COR-L47 (cell line): ENCODE data around the gene GUCA1C.

ENCODE experiments used
- DNase-seq: peaks from one replicate; lab custom pipeline; 2025; lab: John Stamatoyannopoulos, UW

The GUCA1C gene

DNA sequence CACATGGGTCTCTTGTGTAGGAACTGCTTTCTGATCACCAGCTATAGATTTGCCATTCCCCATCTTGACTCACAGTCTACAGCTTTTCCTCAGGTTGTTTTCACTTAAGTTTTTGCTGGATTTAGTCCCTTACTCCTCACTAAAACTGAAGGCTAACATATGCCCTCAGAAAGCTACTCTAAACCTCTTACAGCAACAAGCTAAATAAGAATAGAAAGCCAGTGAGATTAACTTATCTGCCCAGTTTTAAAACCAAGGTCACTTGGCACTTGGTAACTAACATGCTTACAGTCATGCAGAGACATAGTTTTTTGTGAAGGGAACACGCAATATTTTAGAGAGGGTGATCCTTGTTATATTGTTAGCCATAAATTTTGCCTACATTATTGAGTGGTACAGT is at the start of gene GUCA1C:
Gene GUCA1C, minus strand, starts transcription at position 180 of the 400 bp plus-strand sequence. Its CDS starts 117 bp downstream, at position 63.
- no peak for DNase-seq

DNA sequence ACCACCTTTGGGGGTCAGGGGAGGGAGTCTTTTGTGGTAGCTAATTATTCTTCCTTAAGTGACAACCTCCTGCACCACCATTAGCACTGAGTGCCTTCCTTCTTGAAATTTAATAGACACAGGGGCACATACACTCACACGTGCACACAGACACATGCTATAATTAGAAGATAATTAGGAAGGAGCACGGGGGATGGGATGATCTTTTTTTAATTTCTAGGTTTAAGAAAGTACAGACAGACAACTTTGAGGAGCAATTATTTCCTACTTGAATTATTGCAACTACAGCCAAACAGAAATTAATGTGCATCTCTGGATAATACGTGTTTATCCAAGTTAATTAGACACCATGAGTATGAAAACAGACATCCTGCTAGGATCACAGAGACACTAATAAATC is 44.8 kb upstream of the GUCA1C start:
- no peak for DNase-seq

- no peak for DNase-seq
These were observed 32.2 kb upstream of the GUCA1C start for GRCh38 chr3:108985844-108986243.

DNA sequence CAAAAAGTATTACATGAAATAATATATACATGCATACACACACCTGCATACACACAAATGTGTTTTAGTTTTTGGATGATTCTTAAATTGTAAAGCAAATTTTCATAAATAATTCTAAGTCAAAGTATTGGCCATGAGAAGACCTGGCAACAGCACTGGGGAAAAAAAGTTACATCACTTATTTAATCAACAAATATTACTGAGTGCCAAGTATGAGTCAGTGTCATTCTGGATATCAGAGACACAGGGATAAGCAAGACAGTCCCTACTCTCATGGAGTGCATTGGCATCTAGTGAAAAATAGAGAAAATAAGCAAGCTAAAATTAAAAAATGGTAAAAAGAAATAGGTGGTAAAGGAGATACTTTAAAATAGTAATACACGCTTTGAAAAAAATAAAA is 29.4 kb upstream of the GUCA1C start:
- DNase-seq: no peak

DNA sequence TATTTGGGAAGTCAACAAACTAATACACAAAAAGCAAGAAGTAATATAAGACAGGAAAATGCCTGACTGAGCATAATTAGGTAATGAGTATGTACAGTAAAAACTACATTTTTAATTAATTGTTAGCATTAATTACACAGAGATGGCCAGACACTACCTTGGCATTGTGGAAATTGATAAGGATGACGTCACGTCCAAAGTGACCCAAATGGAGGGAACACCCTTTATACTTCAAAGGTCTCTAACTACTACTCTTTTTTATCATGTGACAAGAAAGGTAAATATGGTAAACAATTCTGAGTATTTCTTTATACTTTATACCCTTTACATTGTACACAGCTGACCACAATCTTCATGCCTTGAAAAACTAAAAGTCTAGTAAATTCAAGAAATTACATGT is 22.4 kb upstream of the GUCA1C start:
- DNase-seq: no peak

DNA sequence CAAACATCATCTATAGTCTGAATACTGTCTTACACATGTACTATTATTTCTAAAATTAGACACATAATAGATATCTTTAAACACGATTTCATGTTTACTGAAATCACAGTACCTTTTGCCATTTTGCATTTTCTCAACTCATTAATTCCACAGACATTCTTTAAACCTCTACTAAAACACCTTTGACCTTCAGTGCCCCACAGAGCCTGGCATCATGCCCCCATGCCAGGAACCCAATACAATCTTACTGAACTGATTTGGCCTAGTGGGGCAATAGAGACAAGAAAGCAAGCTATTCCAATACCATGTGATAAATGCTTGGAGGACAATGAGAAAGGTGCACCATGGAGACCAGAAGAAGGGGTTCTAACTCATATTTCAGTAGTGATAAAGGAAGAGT is 19.3 kb upstream of the GUCA1C start:
- no peak for DNase-seq

DNA sequence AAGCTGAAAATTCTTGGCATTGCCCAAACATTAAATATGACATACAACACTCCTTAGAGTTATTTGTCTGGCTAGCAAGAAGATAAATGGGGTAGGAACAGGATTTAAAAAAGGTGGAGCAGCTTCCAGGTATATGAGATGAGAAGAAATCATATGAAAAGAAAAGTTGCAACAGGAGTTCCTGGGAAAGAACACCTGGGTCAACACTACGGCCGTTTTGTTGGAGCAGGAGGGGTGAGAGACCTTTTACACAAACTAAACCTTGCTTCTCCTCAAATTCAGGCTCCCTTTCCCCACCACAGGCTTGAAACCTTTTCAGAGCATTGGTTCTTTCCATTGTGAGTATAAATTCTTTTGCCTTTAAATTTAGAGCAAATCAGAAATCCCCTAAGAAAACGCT is 18.8 kb upstream of the GUCA1C start:
- DNase-seq: no peak

GRCh38 chr3:108970561-108970960 is 16.9 kb upstream of the GUCA1C start:
- DNase-seq: no peak

DNA sequence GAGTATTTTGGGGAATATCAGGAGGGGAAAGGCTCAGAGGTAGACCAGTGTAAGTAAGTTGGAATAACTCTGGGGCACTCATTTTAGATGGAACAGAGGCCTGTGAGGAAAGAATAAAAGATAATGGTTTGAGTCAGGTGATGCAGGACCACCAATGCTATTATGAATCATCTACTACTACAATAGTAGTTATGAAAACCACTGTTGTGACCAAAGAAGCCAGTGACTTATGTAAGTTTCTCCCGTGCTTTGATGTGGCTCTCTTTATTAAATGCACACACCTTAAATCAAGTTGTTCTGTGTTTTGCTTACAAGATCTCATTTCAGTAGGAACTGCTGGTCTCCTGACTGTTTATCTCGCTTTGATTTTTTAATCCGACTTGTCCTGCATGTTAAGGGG is 13.1 kb upstream of the GUCA1C start:
- no peak for DNase-seq

- DNase-seq: no peak
These were observed 5.3 kb upstream of the GUCA1C start for GRCh38 chr3:108959017-108959416.

DNA sequence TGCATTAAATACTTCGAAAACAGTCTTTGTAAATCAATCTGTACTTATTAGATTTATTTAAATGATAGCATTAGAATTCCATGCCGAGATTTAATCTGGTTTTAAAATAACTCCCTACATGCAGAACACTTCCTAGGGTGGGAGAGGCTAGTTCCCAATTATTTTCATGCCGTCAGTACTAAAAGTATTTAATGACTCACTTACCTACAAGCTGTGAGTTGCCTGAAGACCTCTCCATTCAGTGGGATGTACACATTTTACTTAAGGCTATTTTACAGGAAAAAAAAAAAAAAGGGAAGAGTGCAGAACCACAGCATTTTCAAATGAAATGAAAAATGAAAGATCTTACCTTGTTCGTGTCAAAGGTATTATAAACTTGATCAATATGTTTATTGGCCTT is 469 bp downstream of the GUCA1C start:
- DNase-seq: no peak

- DNase-seq: no peak
These were observed 1.7 kb downstream of the GUCA1C start for GRCh38 chr3:108951820-108952501.

DNA sequence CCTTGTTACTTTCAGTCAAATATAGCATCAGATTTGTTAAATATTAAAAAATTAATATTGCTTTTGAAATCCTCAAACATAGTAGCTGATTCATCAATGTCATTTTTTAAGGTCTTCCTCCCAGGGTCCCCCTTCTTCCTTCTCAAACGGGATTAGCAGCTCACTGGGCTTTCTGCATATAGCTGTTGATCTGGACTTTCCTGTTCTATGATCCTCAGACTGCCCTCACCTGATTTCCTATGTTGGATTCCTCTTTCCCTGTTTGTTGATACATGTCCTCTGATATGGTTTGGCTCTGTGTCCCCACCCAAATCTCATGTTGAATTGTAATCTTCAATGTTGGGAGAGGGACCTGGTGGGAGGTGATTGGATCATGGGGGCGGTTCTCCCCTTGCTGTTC is 5.8 kb downstream of the GUCA1C start:
- no peak for DNase-seq

DNA sequence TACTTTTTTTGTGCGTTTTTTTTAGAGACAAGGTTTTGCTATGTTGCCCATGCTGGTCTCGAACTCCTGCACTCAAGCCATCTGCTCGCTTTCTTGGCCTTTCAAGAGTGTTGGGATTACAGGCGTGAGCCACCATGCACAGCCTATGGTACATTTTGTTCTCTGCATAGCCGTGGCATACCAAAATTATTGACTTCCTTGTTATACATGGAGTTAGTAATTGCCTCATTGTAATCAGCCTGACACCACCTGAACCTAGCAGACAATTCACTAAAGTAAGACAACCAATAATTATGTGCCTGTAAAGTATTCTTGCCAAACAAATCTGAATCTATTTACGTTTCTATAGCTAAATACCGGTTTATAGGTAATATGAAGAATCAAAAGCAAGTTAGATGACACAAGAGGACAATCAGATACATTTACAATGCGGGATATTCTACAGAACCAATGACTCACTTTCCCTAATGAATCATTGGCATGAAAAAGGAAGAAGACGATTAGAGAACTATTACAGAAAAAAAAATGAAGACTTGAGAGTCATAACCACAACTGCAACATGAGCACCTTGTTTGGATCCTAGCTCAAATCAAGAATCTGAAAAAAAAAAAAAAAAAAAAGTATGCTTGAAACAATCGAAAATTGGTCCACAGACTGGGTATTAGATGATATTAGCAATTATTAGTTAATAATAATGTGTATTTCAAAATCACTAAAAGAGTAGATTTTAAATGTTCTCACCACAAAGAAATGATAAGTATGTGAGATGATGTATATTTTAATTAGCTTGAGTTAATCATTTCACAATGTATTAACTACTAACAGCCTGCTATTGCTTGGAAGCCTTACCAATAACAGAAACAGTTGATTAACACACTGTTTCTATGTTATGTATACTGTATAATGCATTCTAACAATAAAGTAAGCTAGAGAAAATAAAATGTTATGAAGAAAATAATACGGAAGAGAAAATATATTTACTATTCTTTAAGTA is 7.1 kb downstream of the GUCA1C start:
- peak; percentile 56 for DNase-seq

DNA sequence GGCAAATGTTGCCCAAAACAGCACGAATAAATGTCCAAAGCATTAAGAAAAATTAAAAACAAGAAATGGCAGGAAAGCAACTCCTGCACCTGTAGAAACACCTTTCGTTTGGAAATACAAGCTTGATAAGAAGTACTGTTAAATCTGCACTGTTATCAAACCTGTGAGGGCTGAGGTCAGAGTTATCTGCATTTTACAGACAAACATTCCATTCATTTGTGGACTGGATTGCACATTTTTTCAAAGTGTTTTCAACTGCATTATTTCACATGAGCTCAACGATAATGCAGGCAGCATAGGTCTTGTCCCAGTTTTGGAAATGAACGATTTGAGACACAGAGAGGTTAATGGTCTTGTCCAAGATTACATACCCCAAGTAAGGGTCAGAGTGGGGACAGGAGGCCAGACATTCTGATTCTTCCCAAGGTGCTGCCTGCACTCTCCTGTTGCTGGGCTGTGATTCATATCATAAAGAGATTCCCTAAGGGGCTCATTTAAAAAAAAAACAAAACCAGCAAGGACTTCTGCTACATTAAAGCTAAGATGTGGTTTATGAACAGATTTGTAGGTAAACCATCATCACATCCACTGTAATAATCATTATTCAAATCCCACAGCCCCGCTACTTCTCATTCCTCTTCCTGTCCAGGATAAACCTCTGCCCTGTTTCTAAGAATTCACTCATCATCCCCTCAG is 13.0 kb downstream of the GUCA1C start:
- no peak for DNase-seq

DNA sequence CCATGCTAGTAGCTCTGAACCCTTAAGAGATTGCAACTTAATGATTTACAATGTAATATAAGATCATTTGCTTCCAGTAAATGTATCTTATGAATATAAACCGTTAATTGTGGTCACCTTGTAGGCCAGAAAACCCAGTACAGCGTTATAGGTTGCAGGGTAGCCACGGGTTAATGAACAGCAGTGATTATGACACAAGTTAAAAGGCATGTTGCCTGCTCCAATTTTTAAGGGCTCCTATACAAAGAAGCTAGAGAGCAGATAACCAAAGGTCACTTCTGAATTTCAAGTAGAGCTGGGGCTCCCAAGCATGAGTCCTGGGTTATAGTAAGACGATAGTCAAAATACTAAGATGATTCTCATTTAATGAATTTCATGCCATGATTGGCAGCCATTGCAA is 13.5 kb downstream of the GUCA1C start:
- no peak for DNase-seq

- no peak for DNase-seq
These were observed 16.6 kb downstream of the GUCA1C start for GRCh38 chr3:108936924-108937689.

DNA sequence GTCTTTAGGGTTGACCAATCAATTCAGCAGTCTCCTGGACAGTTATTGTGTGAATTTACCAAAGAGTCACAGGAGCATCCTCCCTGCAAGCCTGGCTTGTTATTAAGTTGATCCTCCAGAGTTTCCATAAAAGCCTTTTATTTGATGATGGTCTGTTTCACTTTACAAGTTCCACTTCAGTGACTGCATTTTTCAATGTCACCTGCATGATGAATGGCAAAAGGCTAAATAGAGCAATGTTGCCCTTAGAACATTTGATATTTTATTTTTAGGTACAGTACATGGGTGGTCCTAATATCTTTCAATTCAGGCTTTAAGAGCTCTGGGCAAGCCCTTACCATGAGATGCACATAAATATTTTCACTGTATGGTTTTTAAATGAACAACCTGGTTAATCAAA is 22.6 kb downstream of the GUCA1C start:
- no peak for DNase-seq

GRCh38 chr3:108918866-108919265 is 34.8 kb downstream of the GUCA1C start:
- no peak for DNase-seq

DNA sequence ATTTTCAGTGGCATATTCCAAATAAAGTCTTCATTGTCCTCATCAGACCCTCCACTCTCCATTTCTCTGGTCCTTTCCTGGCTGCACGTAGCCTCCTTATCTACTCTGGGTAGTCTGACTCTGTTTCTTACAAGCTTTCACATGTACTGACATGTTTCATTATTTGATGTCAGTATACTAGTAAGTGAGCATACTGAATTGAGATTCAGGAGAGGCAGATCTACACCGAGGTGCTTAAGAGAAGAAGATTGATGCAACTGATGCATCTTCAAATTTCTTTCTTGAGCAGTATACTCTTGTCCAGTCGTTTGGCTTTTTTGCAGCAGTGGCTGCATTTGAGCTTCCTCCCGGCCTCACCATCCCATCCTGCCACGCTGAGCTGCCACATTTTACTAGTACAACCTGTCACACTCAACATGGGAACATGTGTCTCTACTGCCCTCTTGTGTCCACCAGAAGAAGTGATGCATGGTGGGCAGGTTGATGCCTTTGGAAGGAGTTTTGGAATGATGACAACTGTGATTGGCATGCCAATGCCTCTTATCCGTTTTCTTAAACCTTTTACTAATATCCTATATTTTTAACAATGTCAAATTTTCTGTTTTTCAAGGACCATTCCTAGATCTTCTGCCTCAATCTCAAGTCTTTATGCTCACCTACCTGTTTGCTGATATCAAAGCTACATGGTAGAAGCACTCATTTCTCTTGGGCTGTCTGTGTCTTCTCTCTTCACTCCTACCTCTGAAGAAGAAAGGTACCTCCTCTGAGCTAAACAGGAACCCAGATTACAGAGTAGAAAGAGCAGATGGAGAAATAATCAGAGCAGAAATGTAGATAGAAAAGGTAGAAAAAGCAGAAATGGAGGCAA is 38.7 kb downstream of the GUCA1C start:
- peak; percentile 71 for DNase-seq

DNA sequence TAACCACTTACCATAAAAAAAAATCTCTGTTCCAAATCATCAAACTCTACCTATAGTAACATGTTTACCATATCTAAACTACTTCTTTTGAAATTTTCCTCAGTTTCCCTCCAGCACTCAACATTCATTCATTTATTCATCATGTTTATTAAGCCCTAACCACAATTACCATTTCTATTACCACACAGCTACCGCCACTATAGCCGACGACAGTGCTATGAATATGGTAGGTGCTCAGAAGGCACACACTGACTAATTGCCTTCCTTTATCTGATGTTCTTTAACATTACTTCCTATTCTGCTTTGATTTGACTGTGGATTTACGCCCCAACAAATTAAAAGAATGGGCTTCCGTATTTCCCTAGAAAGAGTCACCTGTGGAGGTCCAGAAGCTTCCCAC is 43.9 kb downstream of the GUCA1C start:
- DNase-seq: no peak
